PC-3 (cell line): ENCODE data around the gene C6orf58.

Experiments used
- EZH2 ChIP-seq: fragments of 300-600 bp; sonication (generic); IDR thresholded peaks from one replicate; pipeline ENCODE4 v1.6.1; 2017; ENCODE audit warnings: antibody characterized with exemption, mild to moderate bottlenecking, low read length; ENCODE audit not compliant: unreplicated experiment
- EZH2phosphoT487 ChIP-seq: fragments of 300-600 bp; sonication (generic); IDR thresholded peaks from 2 replicates; pipeline ENCODE4 v1.6.1; 2018; ENCODE audit warnings: mild to moderate bottlenecking, antibody characterized with exemption, low read length, borderline replicate concordance
- TF ChIP-seq, protein P1 (sequence below): fragments of 300-600 bp; sonication (generic); conservative IDR thresholded peaks from 2 replicates; pipeline ENCODE4 v1.5.1; 2017; ENCODE audit warnings: antibody characterized with exemption, low read depth, mild to moderate bottlenecking, low read length

DNA sequence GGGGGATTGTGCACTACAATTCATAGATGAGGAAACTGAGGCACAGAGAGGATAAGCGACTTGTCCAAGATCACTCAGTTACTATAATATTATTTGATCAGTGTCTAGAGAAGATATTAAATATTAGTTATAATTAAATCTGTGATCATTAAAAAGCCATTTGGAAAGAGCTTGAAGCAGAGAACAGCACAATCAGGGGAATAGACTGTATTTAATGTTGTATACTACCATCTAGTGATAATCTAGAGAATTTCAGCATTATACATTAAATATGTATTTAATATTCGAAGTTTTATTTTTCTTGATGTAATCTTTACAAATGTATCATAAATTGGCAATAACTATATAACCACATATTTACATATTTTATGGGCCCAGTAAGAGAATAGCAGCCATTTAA is 37.7 kb upstream of the C6orf58 start:
- no peak for TF ChIP-seq EZH2phosphoT487
- TF ChIP-seq, protein P1, sequence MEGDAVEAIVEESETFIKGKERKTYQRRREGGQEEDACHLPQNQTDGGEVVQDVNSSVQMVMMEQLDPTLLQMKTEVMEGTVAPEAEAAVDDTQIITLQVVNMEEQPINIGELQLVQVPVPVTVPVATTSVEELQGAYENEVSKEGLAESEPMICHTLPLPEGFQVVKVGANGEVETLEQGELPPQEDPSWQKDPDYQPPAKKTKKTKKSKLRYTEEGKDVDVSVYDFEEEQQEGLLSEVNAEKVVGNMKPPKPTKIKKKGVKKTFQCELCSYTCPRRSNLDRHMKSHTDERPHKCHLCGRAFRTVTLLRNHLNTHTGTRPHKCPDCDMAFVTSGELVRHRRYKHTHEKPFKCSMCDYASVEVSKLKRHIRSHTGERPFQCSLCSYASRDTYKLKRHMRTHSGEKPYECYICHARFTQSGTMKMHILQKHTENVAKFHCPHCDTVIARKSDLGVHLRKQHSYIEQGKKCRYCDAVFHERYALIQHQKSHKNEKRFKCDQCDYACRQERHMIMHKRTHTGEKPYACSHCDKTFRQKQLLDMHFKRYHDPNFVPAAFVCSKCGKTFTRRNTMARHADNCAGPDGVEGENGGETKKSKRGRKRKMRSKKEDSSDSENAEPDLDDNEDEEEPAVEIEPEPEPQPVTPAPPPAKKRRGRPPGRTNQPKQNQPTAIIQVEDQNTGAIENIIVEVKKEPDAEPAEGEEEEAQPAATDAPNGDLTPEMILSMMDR = peak; percentile 52; the same call in 1 of the 2 replicates
- TF ChIP-seq EZH2 = no peak
